Heart right ventricle (tissue), 16 donors: ENCODE measurements around the gene MAGT1. TPM values are rescaled to one million over a fixed set of nuclear protein-coding genes. Genes with fewer than 3 reads are reported as not detected.
"Not testable (repeated sequence)": the region's sequence is repeated elsewhere in the genome, so short reads cannot be mapped to it uniquely, and the experiment has no call there.

Source experiments
- ATAC-seq, 8 donors: fragments of 200-7000 bp; cut with Tn5 transposase; one replicate each; pipeline ENCODE4 v1.9.1; 2020; ENCODE audit warnings: mild to moderate bottlenecking in 8 of 8, moderate library complexity in 8 of 8, moderate number of reproducible peaks in 1 of 8
- DNase-seq, 2 donors: peaks; one replicate each; pipeline ENCODE4 v3.0.0-alpha.2; 2020
- H3K27ac ChIP-seq, 10 donors: fragments of 200-600 bp; sonication (generic) in 2 of 10; one replicate each; pipeline versions ENCODE4 v1.5.0 to v1.8.0; 2020 to 2022; ENCODE audit warnings: mild to moderate bottlenecking in 3 of 10
- H3K27me3 ChIP-seq, 7 donors: fragments of 200-600 bp; one replicate each; pipeline ENCODE4 v1.8.0; 2021 to 2022; ENCODE audit warnings: mild to moderate bottlenecking in 2 of 7
- H3K36me3 ChIP-seq, 9 donors: fragments of 200-600 bp; sonication (generic) in 1 of 9; one replicate each; pipeline versions ENCODE4 v1.5.0 to v1.8.0; 2020 to 2022; ENCODE audit warnings: mild to moderate bottlenecking in 2 of 9
- H3K4me1 ChIP-seq, 9 donors: fragments of 200-600 bp; sonication (generic) in 1 of 9; one replicate each; pipeline versions ENCODE4 v1.5.0 to v1.8.0; 2020 to 2022; ENCODE audit warnings: mild to moderate bottlenecking in 4 of 9
- H3K4me3 ChIP-seq, 10 donors: fragments of 200-600 bp; sonication (generic) in 2 of 10; one replicate each; pipeline versions ENCODE4 v1.5.0 to v1.8.0; 2020 to 2022; ENCODE audit warnings: mild to moderate bottlenecking in 7 of 10, moderate library complexity in 2 of 10
- H3K9me3 ChIP-seq, 11 donors: fragments of 200-600 bp in 10 of 11; sonication (generic) in 2 of 11; one replicate each; pipeline versions ENCODE4 v1.5.0 to v1.8.0; 2013 to 2022; ENCODE audit warnings: mild to moderate bottlenecking in 2 of 11, control low read depth in 1 of 11, moderate library complexity in 1 of 11
- WGBS, 2 donors: extraction: QIAGEN DNeasy Blood & Tissue Kit; methylation state at CpG; one replicate each; pipeline ENCODE4 v1.1.7; 2013; ENCODE audit warnings: inconsistent platforms in 1 of 2; 5-methylcytosine and 5-hydroxymethylcytosine counted together
- intact Hi-C, 10 donors: fragments of 100-400 bp; cut with DNase I; formaldehyde crosslinking; loops; one replicate each; pipeline versions ENCODE4 v1.11.1 to v1.14.2; 2022
- polyA plus RNA-seq, 2 donors: library from polyadenylated mRNA; stranded (reverse); fragments of 200-250 nt; gene quantifications; one replicate each; pipeline ENCODE4 v1.2.3, GENCODE V29; 2013
- total RNA-seq, 10 donors: library from RNA; stranded (reverse); fragmentation: NEBNext Ultra II Directional in 3 of 10; extraction: Animal tissue kit (Norgen Biotek cat#: 25700) in 3 of 10; gene quantifications; one replicate each; pipeline versions ENCODE4 v1.2.1 to v1.2.4, GENCODE V29; 2021 to 2023
- TF ChIP-seq, protein P1 (sequence below), 9 donors: fragments of 200-600 bp; sonication (generic) in 2 of 9; IDR thresholded peaks; one replicate each; pipeline versions ENCODE4 v1.5.0 to v1.8.0; 2021 to 2022; ENCODE audit warnings: antibody characterized with exemption in 9 of 9, mild to moderate bottlenecking in 5 of 9, moderate library complexity in 1 of 9
- donor health status: Arrhythmogenic right ventricular cardiomyopathy.
- donor health status: ischemic (EF 13 %, LVEDD 7.1; RV severe dilation, severe dysfunction).
- donor health status: healthy with polysubstance abuse.
- donor health status: DM: no; HTN: yes; CAD: no.
- donor health status: DM: no; HTN: no; CAD: no.
- donor health status: ischemic (EF 25% LVEDD 6.9; RV normal size, moderate dysfunction).
- donor health status: ischemic (EF 25% LVEDD 5.7; RV mildly dilated, moderate dysfunction).
- donor health status: healthy.
- donor health status: DM: yes; HTN: yes; CAD: no.
- donor health status: Ischemic cardiomyopathy.
- donor health status: ischemic (EF 35%, LVEDD 5.7; RV mildly dilated, moderate dysfunction).
- donor health status: nonischemic (EF 11% LVEDD 7.7; RV severe dilation, severe dysfunction).
- donor health status: DM: yes; HTN: yes; CAD: no.
- donor health status: PGD.
- donor health status: ischemic (EF 29% LVEDD 5.4; RV normal size, mild dysfunction).
- donor health status: nonischemic (EF 23%, LVEDD 6.1; RV moderate dilation, normal function).

MAGT1 gene
- total and polyA plus RNA-seq, 12 donors: 15.7 to 72.7 (median 51.0) TPM

DNA sequence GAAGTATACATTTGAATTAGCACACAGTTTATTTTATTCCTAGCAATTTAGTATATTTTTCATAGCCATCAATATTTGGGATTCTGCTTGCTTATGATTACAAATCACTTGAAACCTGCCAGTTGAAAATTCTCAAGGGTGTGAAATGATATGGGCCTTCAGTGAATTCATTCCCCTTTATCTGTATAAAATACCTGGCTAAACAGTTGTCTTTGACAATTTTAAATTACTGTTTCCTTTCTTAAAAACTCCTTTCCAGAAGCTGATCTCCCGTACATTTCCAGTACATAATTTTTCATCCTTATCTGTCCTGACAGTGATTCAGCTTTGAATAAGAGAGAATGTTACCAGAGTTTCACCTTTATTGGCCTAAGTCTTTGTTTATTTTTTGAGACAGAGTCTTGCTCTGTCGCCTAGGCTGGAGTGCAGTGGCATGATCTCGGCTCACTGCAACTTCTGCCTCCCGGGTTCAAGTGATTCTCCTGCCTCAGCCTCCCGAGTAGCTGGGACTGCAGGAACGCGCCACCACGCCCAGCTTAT lies 29.2 kb upstream of the MAGT1 start:
- H3K27ac ChIP-seq: no peak overlapping the region
- H3K9me3 ChIP-seq: peaks cover 0 to 3% (median 0%) of the 10 kb centered on the region in 11 donors
- intact Hi-C loops: no loop called here
- H3K36me3 ChIP-seq: no peaks in the 10 kb centered on the region
- H3K4me3 ChIP-seq: no peak overlapping the region
- peaks cover 0 to 4% (median 0%) of the 10 kb centered on the region in 7 donors for H3K27me3 ChIP-seq
- TF ChIP-seq, protein P1, sequence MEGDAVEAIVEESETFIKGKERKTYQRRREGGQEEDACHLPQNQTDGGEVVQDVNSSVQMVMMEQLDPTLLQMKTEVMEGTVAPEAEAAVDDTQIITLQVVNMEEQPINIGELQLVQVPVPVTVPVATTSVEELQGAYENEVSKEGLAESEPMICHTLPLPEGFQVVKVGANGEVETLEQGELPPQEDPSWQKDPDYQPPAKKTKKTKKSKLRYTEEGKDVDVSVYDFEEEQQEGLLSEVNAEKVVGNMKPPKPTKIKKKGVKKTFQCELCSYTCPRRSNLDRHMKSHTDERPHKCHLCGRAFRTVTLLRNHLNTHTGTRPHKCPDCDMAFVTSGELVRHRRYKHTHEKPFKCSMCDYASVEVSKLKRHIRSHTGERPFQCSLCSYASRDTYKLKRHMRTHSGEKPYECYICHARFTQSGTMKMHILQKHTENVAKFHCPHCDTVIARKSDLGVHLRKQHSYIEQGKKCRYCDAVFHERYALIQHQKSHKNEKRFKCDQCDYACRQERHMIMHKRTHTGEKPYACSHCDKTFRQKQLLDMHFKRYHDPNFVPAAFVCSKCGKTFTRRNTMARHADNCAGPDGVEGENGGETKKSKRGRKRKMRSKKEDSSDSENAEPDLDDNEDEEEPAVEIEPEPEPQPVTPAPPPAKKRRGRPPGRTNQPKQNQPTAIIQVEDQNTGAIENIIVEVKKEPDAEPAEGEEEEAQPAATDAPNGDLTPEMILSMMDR (IDR thresholded peaks at IDR 0.05): no peak
- no peak for DNase-seq
- WGBS, 2 donors: 94 to 98% methylated on average over 4 to 8 of the region's 8 CpGs
- peaks cover 0 to 5% (median 0%) of the 10 kb centered on the region in 9 donors for H3K4me1 ChIP-seq
- ATAC-seq: no peak

DNA sequence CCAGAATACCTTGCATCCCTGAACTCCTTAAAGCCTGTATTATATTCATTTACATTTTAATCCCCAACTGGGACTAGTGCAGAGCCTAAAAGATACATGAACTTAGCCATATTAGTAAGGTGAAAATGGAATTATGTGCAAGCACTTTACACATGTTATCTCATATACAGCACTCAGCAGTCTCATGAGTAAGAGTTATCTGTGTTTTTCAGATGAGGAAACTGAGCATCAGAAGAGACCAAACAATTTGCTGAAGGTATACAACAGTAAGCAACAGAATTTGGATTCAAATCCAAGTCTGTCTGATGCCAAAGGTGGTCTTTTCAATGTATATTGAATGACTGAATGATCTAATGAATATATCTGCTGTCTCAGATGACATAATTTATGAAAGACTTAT lies 27.6 kb upstream of the MAGT1 start:
- intact Hi-C loops: no loop called here
- H3K27me3 ChIP-seq: peaks cover 0 to 4% (median 0%) of the 10 kb centered on the region in 7 donors
- H3K36me3 ChIP-seq: no peaks in the 10 kb centered on the region
- no peak overlapping the region for H3K4me3 ChIP-seq
- ATAC-seq: no peak
- H3K27ac ChIP-seq: no peak overlapping the region
- DNase-seq: no peak
- peaks cover 0 to 10% (median 0%) of the 10 kb centered on the region in 9 donors for H3K4me1 ChIP-seq
- TF ChIP-seq, protein P1 (IDR thresholded peaks at IDR 0.05): no peak
- peaks cover 0 to 3% (median 0%) of the 10 kb centered on the region in 11 donors for H3K9me3 ChIP-seq

GRCh38 chrX:77919370-77919769 lies 24.1 kb upstream of the MAGT1 start:
- not testable (repeated sequence) for H3K27me3 ChIP-seq, DNase-seq, H3K4me3 ChIP-seq, ATAC-seq, H3K36me3 ChIP-seq, H3K9me3 ChIP-seq, H3K27ac ChIP-seq
- peaks cover 0 to 19% (median 0%) of the 10 kb centered on the region in 9 donors for H3K4me1 ChIP-seq
- 86 to 87% methylated on average over 6 of the region's 6 CpGs for WGBS, 2 donors
- intact Hi-C loops: loop anchor here in 3 of 10 donors (5.0 to 10.0 kb wide), 3 partner anchors 103 to 185 kb away; partner anchors contain the start of gene PGK1 (in 1 of the 3)

GRCh38 chrX:77918568-77918967 lies 23.3 kb upstream of the MAGT1 start:
- Histone ChIP-seq H3K27ac (no peak overlapping the region), H3K36me3 (no peaks in the 10 kb centered on the region), H3K4me1 (peaks cover 0 to 19% (median 0%) of the 10 kb centered on the region in 9 donors), H3K9me3 (peaks cover 0 to 3% (median 0%) of the 10 kb centered on the region in 11 donors), H3K4me3 (no peak overlapping the region), H3K27me3 (peaks cover 0 to 4% (median 0%) of the 10 kb centered on the region in 7 donors)
- intact Hi-C loops: loop anchor here in 3 of 10 donors (5.0 to 10.0 kb wide), 3 partner anchors 104 to 186 kb away; partner anchors contain the start of gene PGK1 (in 1 of the 3)
- ATAC-seq (peak in 1 of 8 donors; percentile 58), DNase-seq (no peak)
- WGBS, 2 donors: 52 to 54% methylated on average over 3 of the region's 3 CpGs
- TF ChIP-seq, protein P1 (IDR thresholded peaks at IDR 0.05): no peak
